ENCODE results near the gene MTHFD2L.

MTHFD2L gene

DNA sequence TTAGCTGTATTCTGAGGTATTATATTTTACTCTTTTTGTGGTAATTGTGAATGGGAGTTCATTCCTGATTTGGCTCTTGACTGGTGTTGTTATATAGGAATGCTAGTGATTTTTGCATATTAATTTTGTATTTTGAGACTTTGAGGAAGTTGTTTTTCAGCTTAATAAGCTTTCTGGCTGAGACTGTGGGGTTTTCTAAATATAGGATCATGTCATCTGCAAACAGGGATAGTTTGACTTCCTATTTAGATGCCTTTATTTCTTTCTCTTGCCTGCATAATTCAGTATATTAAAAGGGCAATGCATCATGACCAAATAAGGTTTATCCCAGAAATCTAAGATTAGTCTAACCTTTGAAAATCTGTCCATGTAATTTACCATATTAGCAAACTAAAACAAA lies 105.6 kb downstream of the MTHFD2L start:
- no peak overlapping the region for H3K4me3 ChIP-seq (ENCODE audit: low read depth, low read length)
- TF ChIP-seq, protein P1, sequence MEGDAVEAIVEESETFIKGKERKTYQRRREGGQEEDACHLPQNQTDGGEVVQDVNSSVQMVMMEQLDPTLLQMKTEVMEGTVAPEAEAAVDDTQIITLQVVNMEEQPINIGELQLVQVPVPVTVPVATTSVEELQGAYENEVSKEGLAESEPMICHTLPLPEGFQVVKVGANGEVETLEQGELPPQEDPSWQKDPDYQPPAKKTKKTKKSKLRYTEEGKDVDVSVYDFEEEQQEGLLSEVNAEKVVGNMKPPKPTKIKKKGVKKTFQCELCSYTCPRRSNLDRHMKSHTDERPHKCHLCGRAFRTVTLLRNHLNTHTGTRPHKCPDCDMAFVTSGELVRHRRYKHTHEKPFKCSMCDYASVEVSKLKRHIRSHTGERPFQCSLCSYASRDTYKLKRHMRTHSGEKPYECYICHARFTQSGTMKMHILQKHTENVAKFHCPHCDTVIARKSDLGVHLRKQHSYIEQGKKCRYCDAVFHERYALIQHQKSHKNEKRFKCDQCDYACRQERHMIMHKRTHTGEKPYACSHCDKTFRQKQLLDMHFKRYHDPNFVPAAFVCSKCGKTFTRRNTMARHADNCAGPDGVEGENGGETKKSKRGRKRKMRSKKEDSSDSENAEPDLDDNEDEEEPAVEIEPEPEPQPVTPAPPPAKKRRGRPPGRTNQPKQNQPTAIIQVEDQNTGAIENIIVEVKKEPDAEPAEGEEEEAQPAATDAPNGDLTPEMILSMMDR (IDR thresholded peaks at IDR 0.05; ENCODE audit: low read depth, low read length, missing control alignments) = no peak
- no peak for DNase-seq (ENCODE audit: low read depth)

DNA sequence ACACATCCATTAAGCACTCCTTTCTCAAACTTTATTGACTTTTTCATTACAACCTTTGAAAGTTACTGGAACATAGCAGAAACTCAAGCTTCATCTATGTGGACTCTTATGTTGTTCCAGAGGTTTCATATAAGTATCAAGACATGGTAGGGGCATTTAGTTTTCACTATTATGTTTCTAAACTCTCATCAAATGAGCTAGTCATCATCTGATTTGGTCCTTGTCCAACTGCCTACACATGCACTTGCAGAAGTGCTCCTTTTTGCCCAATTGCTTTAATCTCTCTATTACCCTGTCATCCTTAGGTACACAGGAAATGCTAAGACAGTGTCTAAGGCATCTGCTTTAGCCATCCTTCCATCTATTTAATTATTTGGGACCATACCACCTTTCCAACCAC lies 108.2 kb downstream of the MTHFD2L start:
- no peak for DNase-seq (ENCODE audit: low read depth)
- TF ChIP-seq, protein P1 (IDR thresholded peaks at IDR 0.05; ENCODE audit: low read depth, low read length, missing control alignments) = no peak
- H3K4me3 ChIP-seq (ENCODE audit: low read depth, low read length) = no peak overlapping the region

DNA sequence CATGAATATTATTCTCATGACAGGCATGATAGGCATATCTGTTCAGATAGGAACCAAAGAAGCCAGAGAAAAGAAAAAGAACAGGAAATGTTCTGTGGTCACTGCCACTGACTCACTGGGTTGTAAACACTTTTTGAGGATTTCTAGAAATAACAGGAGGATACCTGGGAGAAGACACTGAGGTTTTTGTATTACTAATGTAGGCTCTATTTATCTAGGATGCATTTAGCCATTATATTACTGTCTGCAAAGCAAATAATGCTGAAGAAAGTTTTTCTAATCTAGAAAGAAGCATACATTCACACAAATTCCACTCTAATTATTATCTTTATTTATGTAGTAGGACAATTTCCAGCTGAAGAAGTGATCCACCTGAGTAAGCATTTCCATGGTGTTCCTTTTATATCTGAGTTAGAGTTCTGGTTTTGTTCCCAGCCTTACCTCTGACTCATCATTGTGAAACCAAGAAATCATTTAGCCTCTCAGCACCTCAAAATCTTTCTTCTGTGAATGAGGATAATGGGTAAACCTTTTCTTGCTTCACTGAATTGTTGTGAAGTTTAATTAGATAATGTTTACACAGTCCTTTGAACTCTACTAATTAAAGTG lies 110.2 kb downstream of the MTHFD2L start:
- TF ChIP-seq, protein P1 (IDR thresholded peaks at IDR 0.05; ENCODE audit: low read depth, low read length, missing control alignments) = no peak
- DNase-seq (ENCODE audit: low read depth) = no peak
- H3K4me3 ChIP-seq (ENCODE audit: low read depth, low read length) = no peak overlapping the region

DNA sequence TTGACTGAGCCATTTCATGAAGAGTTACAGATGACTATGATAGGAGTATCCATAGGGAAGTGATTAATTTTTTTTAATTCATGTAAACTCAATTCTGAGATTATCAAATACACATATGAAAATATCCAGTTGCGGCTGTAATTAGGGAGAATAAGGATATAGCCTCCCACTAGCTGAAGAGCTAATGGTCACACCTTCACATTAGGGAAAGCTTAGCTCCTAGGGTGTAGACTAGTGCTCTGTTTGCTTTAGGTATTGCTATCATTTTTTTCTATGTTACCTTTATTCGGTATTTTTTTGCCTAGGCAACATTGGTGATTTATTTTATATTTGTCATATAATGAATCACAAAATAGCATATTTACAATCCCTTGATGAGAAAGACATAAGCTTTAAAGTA lies 110.7 kb downstream of the MTHFD2L start:
- DNase-seq (ENCODE audit: low read depth) = no peak
- TF ChIP-seq, protein P1 (IDR thresholded peaks at IDR 0.05; ENCODE audit: low read depth, low read length, missing control alignments) = no peak
- H3K4me3 ChIP-seq (ENCODE audit: low read depth, low read length) = no peak overlapping the region

DNA sequence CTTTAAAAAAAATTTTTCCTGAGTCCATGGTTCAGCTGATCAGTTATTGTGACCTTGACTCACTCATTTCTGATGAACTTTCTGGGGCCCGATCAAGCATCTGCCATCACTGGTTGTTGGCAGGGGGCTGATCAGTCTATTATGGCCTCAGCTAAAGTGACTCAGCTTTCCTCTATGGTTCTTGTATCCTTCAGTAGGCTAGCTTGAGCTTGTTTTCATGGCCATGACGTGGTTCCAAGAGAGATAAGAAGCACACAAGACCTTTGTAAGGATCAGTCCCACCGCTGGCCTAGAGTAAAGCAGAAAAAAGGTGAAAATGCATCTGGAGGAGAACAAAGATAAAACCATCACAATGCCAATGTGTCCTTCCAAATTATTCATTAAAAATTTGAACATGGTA lies 120.6 kb downstream of the MTHFD2L start:
- TF ChIP-seq, protein P1 (IDR thresholded peaks at IDR 0.05; ENCODE audit: low read depth, low read length, missing control alignments) = no peak
- no peak overlapping the region for H3K4me3 ChIP-seq (ENCODE audit: low read depth, low read length)
- DNase-seq (ENCODE audit: low read depth) = no peak

DNA sequence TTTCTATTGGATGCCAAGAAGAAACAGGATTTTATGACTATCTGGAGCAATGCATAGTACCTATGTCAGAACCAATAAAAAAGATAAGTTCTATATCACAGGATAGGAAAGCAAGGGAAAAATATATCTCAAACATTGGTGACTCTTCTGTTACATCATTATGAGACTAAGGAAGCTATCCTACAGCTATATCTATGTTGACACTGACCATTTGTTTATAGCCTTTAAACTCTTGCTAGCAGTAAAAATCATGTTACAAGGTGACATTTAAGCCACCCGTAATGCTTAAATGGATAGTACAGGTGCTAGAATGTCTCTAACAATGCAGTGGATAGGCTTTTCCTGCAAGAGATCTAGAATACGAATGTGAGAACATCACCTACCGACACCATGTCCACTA lies 121.8 kb downstream of the MTHFD2L start:
- TF ChIP-seq, protein P1 (IDR thresholded peaks at IDR 0.05; ENCODE audit: low read depth, low read length, missing control alignments) = no peak
- H3K4me3 ChIP-seq (ENCODE audit: low read depth, low read length) = no peak overlapping the region
- DNase-seq (ENCODE audit: low read depth) = no peak

DNA sequence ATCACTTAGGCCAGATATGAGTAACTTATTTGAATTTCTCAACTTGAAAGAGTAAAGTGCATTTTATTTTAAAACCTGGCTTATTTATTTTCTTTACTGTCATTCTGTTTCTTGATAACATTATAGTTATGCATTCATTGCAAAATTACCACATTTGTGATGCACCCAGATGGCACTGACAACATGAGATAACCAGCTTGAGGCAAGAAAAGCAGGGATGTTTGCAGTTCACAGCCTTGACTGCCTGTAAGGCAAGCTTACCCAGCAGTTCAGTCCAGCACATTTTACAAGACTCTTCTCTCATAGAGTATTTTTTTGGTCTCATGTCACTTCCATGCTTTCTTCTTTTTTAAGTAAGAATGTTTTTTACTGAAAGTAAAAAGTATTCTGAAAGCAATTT lies 125.0 kb downstream of the MTHFD2L start:
- TF ChIP-seq, protein P1 (IDR thresholded peaks at IDR 0.05; ENCODE audit: low read depth, low read length, missing control alignments) = no peak
- H3K4me3 ChIP-seq (ENCODE audit: low read depth, low read length) = no peak overlapping the region
- no peak for DNase-seq (ENCODE audit: low read depth)

Measured in GM12864 (cell line).